Tongue (tissue), 2 donors: ENCODE results near the gene PDXDC1. TPM values are rescaled to one million over a fixed set of nuclear protein-coding genes. Genes with fewer than 3 reads are reported as not detected.
"Not testable (repeated sequence)": the region's sequence is repeated elsewhere in the genome, so short reads cannot be mapped to it uniquely, and the experiment has no call there.

Experiments
- DNase-seq: peaks from one replicate; pipeline ENCODE4 v3.0.0-alpha.2; 2015
- total RNA-seq: library from RNA; depleted of rRNA; stranded (reverse); fragments of >200 nt; gene quantifications from one replicate; pipeline ENCODE4 v1.2.3, GENCODE V29; 2014

Gene PDXDC1
- total RNA-seq, 1 donor from 2014 or later = 69.1 TPM

- peak; percentile 13 for DNase-seq
Observed at GRCh38 chr16:15037745-15038144, 62.9 kb downstream of the PDXDC1 start.

GRCh38 chr16:15038689-15039088, 63.9 kb downstream of the PDXDC1 start:
- no peak for DNase-seq

- DNase-seq = peak; percentile 67
Observed at GRCh38 chr16:15041271-15042004, 66.6 kb downstream of the PDXDC1 start.

GRCh38 chr16:15043344-15043743, 68.5 kb downstream of the PDXDC1 start:
- DNase-seq = no peak

GRCh38 chr16:15044286-15044685, 69.5 kb downstream of the PDXDC1 start:
- no peak for DNase-seq

- DNase-seq = not testable (repeated sequence)
Observed at GRCh38 chr16:15045270-15045669, 70.4 kb downstream of the PDXDC1 start.

- DNase-seq = no peak
Observed at GRCh38 chr16:15046692-15047376, 72.0 kb downstream of the PDXDC1 start.

- no peak for DNase-seq
Observed at GRCh38 chr16:15049581-15050180, 74.9 kb downstream of the PDXDC1 start.

GRCh38 chr16:15050440-15050839, 75.6 kb downstream of the PDXDC1 start:
- DNase-seq = not testable (repeated sequence)

GRCh38 chr16:15051387-15051951, 76.6 kb downstream of the PDXDC1 start:
- DNase-seq = no peak

GRCh38 chr16:15052747-15053476, 78.1 kb downstream of the PDXDC1 start:
- DNase-seq = no peak

- DNase-seq = no peak
Observed at GRCh38 chr16:15053904-15054303, 79.1 kb downstream of the PDXDC1 start.

GRCh38 chr16:15054357-15055140, 79.7 kb downstream of the PDXDC1 start:
- no peak for DNase-seq

- DNase-seq = peak; percentile 42
Observed at GRCh38 chr16:15055141-15056053, 80.6 kb downstream of the PDXDC1 start.

GRCh38 chr16:15057681-15058417, 83.0 kb downstream of the PDXDC1 start:
- no peak for DNase-seq

- no peak for DNase-seq
Observed at GRCh38 chr16:15059324-15059723, 84.5 kb downstream of the PDXDC1 start.

- not testable (repeated sequence) for DNase-seq
Observed at GRCh38 chr16:15062085-15062810, 87.4 kb downstream of the PDXDC1 start.

- DNase-seq = not testable (repeated sequence)
Observed at GRCh38 chr16:15065961-15066360, 91.1 kb downstream of the PDXDC1 start.

GRCh38 chr16:15066690-15067089, 91.9 kb downstream of the PDXDC1 start:
- DNase-seq = not testable (repeated sequence)
